ENCODE data around the gene LHPP.

DNA sequence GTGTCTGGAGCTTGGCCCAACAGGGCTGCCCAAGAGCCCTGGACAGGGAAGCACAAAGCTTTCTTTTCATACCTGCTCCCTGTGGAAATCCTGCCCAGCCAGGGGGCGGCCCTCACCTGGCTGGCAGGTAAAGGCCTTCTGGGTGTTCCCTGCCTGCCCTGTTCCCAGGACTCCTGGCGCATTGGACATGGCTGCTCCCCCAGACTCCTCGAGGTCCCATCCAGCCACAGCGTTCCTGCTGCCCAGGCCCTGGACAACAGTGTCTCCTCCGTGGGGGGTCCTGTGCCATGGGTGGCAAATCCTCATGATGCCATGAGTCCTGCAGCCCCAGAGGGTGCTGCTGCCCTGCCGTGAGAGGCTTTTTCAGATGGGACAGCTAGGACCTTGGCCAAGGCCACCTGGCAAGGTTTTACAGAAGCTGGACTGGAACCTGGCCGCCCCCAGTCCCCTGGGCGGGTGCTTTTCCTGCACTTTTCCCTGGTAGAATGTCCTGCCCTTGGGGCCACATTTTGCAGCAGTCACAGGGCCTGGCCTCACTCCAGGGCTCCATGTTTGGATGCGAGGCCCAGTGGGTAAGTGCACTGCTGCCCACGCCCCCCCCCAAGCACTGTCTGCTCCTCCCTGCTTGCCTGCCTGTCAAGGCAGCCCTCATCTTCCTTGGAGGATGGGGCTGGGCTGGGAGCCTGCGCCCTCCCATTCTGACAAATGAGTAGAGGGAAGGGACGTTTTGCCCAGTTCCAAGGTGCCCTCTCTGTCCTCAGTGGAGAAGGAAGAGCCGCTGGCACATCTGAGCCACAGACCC lies 60.7 kb downstream of the LHPP start:
- TF ChIP-seq, protein P1, sequence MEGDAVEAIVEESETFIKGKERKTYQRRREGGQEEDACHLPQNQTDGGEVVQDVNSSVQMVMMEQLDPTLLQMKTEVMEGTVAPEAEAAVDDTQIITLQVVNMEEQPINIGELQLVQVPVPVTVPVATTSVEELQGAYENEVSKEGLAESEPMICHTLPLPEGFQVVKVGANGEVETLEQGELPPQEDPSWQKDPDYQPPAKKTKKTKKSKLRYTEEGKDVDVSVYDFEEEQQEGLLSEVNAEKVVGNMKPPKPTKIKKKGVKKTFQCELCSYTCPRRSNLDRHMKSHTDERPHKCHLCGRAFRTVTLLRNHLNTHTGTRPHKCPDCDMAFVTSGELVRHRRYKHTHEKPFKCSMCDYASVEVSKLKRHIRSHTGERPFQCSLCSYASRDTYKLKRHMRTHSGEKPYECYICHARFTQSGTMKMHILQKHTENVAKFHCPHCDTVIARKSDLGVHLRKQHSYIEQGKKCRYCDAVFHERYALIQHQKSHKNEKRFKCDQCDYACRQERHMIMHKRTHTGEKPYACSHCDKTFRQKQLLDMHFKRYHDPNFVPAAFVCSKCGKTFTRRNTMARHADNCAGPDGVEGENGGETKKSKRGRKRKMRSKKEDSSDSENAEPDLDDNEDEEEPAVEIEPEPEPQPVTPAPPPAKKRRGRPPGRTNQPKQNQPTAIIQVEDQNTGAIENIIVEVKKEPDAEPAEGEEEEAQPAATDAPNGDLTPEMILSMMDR (IDR thresholded peaks at IDR 0.05 in 8 of 11, conservative IDR thresholded peaks at IDR 0.05 in 3 of 11), result no peak
- TF ChIP-seq POLR2A (IDR thresholded peaks at IDR 0.05), result no peak
- TF ChIP-seq POLR2AphosphoS5 (IDR thresholded peaks at IDR 0.05), result no peak

All from spleen (tissue), 7 donors.